ENCODE measurements around the gene ZER1.

ZER1 gene

DNA sequence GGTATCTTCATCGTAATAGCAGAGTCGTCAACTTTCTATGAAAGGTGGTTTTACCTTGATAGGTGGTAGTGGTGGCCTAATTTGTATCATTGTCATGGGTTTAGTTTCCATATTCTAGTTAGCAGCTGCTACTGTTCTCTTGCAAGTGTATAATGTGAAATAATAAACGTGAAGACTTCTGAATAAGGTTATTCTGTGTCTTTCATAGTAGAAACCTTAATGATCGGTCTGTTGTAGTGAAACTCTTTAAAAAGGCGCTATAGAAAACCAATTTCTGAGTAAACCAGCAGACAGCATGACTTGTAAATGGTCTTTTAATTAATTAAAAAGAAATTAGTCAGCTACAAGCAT lies 81.1 kb downstream of the ZER1 start:
- no peak for DNase-seq (ENCODE audit: low spot score)

DNA sequence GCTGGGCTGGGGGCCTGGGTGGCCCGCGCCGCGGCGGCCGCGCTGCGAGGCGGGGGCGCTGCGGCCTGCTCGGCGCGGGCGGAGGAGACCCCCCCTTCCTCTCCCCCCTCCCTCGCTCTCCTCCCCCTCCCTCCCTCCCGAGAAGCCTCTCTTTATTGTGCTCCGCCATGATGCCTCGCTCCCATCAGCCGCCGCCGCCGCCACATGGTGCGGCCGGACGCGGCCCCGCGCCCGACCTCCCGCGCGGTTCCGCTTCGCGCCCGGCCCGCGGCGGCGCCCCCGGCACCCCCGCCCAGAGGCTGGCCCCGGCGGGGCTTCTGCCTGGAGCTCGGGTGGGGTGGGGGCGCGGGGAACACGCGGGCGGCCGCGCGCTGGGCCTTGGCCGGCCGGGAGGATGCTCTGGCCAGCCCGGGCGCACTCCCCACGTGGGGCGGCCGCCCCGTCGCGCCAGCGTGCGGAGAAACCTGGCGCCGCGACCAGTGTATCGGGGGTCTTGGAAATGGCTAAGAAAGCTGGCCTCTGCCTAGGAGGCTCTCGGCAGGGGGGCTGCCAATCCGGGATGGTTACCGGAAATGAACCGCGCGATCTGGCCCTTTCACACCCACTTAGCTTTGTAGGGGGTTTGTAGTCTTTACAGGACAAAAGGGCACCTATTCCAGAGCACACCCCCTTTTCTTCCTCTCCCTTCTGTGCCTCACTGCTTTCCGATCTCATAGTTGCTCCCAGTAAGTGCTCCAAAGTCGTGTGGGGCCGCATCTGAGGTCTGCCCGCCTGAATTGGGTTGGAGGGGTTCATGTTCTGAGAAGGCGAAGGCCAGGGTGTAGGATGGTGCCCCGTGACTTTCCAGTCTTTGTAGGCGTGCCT lies 81.7 kb downstream of the ZER1 start:
- DNase-seq (ENCODE audit: low spot score), result no peak

DNA sequence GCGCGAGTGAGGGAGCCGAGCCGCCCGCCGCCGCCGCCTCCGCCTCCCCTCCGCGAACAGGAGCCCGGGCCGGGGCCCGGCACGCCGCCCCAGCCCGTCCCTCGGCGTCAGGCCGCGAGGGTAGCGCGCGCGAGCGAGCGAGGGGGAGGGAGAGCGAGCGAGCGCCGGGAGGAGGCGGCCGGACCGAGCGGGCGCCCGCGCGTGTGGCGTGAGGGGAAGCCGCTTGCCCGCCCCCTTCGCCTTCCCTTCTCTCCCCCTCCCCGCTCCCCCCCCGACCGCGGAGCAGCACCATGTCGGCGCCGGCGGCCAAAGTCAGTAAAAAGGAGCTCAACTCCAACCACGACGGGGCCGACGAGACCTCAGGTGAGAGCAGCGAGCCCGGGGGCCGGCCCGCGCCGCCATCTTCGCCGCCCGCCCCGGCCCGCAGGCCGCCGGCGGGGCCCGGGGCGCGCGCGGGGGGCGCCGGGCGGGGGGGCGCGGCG lies 82.4 kb downstream of the ZER1 start:
- peak; percentile 82 for DNase-seq (ENCODE audit: low spot score)

DNA sequence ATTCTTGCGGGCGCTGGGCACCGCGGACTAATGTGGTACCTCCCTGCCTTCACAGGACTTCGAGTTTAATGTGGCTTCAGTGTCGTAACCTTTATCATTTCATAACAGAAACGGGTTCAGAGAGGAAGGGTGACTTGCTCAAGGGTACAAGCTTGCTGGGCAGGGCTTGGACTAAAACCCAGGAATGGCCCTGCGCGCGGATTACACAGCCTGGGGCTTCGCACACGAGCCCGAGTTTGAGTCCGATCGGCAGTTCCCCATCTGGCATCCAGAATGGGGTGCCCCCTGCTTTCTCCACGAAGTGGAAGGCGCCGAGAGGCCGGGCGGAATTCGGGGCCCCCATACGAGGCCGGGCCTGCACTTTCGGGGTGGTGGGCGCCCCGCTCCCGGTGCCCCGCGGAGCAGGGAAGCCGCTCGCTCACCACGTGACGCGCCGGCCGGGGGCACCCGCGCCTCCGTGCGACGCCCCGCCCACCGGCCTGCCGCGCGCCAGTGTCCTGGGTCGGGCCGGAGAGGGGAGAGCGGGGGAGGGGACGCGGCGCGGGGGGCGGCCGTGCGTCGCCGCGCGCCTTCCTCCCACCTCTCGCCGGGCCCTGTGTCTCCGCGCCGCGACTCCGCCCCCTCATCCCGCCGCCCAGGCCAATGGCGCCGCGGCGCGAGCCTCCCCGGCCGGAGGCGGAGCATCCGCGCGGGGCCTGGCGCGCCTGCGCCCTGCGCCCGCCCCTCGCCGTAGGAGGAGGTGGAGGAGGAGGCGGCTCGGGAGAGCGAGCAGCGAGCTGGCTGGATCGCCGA lies 83.0 kb downstream of the ZER1 start, which contains the start of gene SET:
Gene SET, plus strand, starts transcription at position 722 of the 792 bp plus-strand sequence. CDS start 361 bp downstream, outside the sequence.
- peak; percentile 96 for DNase-seq (ENCODE audit: low spot score)

DNA sequence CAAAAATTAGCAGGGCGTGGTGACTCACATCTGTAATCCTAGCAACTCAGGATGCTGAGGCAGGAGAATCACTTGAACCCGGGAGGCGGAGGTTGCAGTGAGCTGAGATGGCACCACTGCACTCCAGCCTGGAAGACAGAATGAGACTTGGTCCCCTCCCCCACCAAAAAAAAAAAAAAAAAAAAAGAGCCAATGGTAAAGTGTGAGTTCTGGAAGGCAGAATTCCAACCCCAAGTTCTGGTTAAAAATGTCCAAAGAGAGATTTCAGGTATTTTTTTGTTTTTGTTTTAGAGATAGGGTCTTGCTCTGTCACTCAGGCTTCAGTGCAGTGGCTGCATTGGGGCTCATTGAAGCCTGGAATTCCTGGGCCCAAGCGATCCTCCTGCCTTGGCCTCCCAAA lies 84.3 kb downstream of the ZER1 start:
- DNase-seq (ENCODE audit: low spot score), result no peak

DNA sequence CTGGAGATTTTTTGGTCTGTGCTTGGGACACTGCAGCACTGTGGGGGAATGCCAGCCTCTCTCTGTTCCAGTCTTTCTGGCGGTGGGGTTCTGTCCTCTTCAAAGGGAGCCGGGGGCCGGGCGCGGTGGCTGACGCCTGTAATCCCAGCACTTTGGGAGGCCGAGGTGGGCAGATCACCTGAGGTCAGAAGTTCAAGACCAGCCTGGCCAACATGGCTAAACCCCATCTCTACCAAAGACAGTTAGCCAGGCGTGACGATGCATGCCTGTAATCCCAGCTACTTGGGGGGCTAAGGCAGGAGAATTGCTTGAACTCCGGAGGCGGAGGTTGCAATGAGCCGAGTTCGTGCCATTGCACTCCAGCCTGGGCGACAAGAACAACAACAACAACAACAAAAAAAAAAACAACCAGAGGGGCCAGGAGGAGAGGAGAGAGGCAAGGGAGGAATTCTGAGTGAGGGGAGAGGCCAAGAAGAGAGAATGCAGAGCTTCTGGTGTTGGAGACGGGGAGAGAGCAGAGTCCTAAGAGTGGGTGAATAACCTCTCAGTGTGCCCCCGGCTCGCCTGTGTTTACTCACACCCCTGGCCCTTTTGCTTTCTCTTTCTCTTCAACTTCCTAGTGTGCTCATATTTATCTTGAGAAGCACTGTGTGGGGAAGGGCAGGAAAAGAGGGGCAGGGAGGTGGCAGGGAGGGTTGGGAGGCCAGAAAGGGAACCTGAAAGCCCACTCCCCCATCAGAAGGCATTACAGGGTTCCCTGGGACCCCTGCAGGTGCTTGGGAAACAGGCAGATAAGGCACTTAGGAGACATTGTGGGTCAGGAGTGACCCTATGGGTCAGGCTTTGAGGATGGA lies 85.9 kb downstream of the ZER1 start:
- no peak for DNase-seq (ENCODE audit: low spot score)

DNA sequence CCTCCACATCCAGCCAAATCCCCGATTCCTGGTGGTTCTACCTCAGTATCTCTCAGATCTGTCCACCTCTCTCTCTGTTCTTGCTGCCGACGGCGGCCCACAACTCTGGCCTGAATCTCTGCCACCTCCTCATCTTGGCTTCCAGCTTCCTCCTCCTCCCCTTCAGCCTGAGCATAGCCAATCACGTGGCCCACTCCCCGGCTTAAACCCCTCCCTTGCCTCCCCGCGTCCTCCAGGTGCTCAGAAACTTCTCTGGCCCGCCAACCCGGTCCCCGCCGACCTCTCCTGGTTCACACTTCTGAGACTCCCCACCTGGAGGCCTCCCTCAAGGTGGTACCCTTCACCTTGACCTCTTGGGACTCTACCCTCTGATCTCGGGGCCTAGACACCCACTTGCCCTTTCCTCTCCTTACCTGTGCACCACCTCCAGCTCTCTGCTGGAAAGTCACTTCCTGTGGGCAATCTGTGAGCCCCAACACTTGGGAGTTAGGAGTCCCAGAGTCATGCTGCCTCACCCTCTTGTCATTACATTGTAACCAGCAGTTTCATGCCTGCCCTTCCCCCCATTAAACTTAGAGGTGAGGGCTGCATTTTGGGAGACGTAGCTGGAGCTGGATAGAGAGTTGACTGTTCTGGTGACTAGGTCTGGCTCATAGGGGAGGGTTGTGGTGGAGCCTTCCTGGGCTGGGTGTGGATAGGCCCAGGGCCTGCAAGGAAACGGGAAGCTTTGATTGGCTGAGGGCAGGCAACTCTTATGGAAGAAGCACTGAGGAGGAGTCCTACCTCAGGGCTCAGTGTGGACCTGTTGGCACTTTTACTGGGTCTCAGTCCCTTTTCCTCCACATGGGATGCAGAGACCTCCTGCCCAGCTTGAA lies 87.2 kb downstream of the ZER1 start:
- DNase-seq (ENCODE audit: low spot score), result peak; percentile 78

DNA sequence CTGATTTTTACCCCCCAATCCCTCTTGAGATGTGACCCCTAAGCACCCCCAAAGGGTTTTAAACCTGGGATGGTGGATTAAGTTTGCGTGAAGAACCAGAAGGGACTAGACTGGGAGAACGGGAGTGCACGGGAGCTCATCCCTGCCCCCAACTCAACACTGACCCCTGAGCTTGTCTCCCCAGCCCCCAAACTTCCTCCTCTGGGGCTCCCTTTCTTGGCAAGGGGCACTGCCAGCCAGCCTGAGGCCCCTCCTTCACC lies 87.7 kb downstream of the ZER1 start:
- no peak for DNase-seq (ENCODE audit: low spot score)

DNA sequence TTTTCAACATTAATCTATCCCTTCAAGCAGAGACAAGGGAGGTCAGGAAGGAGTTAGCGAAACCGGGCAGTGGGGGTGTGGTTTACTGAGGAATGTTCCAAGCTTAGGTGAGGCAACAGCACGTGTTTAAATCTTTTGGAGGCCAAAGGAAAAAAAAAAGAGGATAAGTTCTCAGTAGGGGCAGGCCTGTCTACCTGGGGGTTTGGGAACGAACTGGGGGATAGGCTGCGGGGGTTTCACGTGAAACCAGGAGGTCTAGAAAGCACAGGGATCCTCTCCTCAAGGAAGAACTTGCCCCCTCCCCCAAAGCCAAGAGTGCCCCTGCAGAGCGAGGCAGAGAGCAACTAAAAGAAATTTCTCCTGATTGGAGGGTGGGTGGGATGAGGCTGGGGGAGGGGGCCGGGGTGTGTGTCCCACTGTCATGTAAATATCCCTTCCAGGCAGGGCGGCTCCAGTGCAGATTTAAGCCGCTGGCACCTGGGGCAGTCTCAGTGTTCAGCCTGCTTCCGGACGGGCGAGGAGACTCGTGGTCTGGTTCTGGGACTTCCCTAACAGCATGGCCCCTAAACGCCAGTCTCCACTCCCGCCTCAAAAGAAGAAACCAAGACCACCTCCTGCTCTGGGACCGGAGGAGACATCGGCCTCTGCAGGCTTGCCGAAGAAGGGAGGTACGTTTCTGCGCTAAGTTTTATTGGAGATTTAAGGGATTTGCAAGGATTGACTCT lies 88.2 kb downstream of the ZER1 start:
- peak; percentile 74 for DNase-seq (ENCODE audit: low spot score)
